ENCODE data around the gene SYNRG. TPM values are rescaled to one million over a fixed set of nuclear protein-coding genes. Genes with fewer than 3 reads are reported as not detected.

SYNRG gene
- total and polyA plus RNA-seq, 2 of the 13 experiments (the other 11 are each of a cell fraction or from before 2014, with no cell fraction given) = 7.3 to 8.7 TPM

DNA sequence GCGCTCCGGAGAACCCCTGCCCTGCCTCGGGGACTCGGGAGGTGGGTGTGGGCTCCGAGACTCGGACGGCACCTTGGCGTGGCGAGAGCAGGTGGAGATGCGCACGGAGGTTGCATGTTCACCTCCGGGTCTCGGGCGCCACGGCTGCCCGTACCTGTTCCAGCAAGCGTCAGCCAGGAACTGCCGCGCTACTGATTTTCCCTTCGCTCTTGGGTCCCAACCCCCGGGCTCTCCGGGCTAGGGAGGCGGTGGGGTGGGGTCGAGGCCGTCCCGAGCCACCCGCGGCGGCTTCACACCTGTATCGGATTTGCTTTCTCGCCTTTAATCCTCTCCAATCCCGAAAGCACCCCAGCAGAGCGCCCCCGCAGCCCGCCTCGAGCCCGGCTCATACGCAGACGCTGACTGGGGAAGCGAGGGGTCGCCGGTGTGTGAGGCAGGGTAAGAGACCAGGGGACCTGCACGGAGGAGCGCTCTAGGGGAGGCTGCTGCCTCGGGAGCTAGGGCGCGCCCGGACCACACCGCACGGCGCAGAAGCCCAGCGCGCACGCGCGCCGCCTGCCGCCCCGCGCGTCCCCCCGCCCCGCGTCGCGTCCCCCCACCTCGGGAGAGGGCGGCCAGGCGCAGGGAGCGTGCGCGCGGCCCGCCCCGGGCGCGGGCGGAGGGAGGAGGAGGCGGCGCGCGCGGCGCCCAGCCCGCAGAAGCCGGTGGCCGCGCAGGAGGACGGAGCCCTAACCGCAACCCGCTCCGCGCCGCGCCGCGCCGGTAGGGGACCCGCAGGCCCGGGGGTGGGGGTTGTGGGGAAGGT, 119.8 kb downstream of the SYNRG start, which contains the start of gene DUSP14 (continued):
- TF ChIP-seq, protein P1, sequence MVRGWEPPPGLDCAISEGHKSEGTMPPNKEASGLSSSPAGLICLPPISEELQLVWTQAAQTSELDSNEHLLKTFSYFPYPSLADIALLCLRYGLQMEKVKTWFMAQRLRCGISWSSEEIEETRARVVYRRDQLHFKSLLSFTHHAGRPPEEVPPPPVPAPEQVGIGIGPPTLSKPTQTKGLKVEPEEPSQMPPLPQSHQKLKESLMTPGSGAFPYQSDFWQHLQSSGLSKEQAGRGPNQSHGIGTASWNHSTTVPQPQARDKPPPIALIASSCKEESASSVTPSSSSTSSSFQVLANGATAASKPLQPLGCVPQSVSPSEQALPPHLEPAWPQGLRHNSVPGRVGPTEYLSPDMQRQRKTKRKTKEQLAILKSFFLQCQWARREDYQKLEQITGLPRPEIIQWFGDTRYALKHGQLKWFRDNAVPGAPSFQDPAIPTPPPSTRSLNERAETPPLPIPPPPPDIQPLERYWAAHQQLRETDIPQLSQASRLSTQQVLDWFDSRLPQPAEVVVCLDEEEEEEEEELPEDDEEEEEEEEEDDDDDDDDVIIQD (CRISPR knock-in tag; IDR thresholded peaks at IDR 0.05; ENCODE audit: low read depth) = no peak
- no peak for TF ChIP-seq WIZ (CRISPR knock-in tag; IDR thresholded peaks at IDR 0.05)
- TF ChIP-seq, protein P2, sequence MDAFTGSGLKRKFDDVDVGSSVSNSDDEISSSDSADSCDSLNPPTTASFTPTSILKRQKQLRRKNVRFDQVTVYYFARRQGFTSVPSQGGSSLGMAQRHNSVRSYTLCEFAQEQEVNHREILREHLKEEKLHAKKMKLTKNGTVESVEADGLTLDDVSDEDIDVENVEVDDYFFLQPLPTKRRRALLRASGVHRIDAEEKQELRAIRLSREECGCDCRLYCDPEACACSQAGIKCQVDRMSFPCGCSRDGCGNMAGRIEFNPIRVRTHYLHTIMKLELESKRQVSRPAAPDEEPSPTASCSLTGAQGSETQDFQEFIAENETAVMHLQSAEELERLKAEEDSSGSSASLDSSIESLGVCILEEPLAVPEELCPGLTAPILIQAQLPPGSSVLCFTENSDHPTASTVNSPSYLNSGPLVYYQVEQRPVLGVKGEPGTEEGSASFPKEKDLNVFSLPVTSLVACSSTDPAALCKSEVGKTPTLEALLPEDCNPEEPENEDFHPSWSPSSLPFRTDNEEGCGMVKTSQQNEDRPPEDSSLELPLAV (CRISPR knock-in tag; conservative IDR thresholded peaks at IDR 0.05; ENCODE audit: low read depth) = no peak
- TF ChIP-seq ZNF615 (CRISPR knock-in tag; IDR thresholded peaks at IDR 0.05; ENCODE audit: borderline replicate concordance) = no peak
- TF ChIP-seq, protein P3, sequence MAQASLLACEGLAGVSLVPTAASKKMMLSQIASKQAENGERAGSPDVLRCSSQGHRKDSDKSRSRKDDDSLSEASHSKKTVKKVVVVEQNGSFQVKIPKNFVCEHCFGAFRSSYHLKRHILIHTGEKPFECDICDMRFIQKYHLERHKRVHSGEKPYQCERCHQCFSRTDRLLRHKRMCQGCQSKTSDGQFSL (CRISPR knock-in tag; IDR thresholded peaks at IDR 0.05) = no peak
- no peak for TF ChIP-seq ZNF331 (CRISPR knock-in tag; IDR thresholded peaks at IDR 0.05)
- TF ChIP-seq, protein P4, sequence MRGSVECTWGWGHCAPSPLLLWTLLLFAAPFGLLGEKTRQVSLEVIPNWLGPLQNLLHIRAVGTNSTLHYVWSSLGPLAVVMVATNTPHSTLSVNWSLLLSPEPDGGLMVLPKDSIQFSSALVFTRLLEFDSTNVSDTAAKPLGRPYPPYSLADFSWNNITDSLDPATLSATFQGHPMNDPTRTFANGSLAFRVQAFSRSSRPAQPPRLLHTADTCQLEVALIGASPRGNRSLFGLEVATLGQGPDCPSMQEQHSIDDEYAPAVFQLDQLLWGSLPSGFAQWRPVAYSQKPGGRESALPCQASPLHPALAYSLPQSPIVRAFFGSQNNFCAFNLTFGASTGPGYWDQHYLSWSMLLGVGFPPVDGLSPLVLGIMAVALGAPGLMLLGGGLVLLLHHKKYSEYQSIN (CRISPR knock-in tag; IDR thresholded peaks at IDR 0.05; ENCODE audit: borderline replicate concordance) = no peak
- no peak for TF ChIP-seq STAT5B (CRISPR knock-in tag; IDR thresholded peaks at IDR 0.05)
- 0 out of 2 replicates have a peak, but pooled peaks have one; percentile 26 for TF ChIP-seq KMT2B (CRISPR knock-in tag; IDR thresholded peaks at IDR 0.05)
- TF ChIP-seq RAD21 (CRISPR knock-in tag; IDR thresholded peaks at IDR 0.05) = no peak
- peak; percentile 80 for TF ChIP-seq ZSCAN31 (CRISPR knock-in tag; IDR thresholded peaks at IDR 0.05; ENCODE audit: low read depth)
- TF ChIP-seq, protein P5, sequence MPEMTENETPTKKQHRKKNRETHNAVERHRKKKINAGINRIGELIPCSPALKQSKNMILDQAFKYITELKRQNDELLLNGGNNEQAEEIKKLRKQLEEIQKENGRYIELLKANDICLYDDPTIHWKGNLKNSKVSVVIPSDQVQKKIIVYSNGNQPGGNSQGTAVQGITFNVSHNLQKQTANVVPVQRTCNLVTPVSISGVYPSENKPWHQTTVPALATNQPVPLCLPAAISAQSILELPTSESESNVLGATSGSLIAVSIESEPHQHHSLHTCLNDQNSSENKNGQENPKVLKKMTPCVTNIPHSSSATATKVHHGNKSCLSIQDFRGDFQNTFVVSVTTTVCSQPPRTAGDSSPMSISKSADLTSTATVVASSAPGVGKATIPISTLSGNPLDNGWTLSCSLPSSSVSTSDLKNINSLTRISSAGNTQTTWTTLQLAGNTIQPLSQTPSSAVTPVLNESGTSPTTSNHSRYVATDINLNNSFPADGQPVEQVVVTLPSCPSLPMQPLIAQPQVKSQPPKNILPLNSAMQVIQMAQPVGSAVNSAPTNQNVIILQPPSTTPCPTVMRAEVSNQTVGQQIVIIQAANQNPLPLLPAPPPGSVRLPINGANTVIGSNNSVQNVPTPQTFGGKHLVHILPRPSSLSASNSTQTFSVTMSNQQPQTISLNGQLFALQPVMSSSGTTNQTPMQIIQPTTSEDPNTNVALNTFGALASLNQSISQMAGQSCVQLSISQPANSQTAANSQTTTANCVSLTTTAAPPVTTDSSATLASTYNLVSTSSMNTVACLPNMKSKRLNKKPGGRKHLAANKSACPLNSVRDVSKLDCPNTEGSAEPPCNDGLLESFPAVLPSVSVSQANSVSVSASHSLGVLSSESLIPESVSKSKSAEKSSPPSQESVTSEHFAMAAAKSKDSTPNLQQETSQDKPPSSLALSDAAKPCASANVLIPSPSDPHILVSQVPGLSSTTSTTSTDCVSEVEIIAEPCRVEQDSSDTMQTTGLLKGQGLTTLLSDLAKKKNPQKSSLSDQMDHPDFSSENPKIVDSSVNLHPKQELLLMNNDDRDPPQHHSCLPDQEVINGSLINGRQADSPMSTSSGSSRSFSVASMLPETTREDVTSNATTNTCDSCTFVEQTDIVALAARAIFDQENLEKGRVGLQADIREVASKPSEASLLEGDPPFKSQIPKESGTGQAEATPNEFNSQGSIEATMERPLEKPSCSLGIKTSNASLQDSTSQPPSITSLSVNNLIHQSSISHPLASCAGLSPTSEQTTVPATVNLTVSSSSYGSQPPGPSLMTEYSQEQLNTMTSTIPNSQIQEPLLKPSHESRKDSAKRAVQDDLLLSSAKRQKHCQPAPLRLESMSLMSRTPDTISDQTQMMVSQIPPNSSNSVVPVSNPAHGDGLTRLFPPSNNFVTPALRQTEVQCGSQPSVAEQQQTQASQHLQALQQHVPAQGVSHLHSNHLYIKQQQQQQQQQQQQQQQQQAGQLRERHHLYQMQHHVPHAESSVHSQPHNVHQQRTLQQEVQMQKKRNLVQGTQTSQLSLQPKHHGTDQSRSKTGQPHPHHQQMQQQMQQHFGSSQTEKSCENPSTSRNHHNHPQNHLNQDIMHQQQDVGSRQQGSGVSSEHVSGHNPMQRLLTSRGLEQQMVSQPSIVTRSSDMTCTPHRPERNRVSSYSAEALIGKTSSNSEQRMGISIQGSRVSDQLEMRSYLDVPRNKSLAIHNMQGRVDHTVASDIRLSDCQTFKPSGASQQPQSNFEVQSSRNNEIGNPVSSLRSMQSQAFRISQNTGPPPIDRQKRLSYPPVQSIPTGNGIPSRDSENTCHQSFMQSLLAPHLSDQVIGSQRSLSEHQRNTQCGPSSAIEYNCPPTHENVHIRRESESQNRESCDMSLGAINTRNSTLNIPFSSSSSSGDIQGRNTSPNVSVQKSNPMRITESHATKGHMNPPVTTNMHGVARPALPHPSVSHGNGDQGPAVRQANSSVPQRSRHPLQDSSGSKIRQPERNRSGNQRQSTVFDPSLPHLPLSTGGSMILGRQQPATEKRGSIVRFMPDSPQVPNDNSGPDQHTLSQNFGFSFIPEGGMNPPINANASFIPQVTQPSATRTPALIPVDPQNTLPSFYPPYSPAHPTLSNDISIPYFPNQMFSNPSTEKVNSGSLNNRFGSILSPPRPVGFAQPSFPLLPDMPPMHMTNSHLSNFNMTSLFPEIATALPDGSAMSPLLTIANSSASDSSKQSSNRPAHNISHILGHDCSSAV (CRISPR knock-in tag; IDR thresholded peaks at IDR 0.05; ENCODE audit: borderline replicate concordance) = no peak
- no peak for TF ChIP-seq SOX6 (IDR thresholded peaks at IDR 0.05)
- TF ChIP-seq SOX6 (CRISPR knock-in tag; IDR thresholded peaks at IDR 0.05) = no peak
- TF ChIP-seq SNAPC2 (CRISPR knock-in tag; IDR thresholded peaks at IDR 0.05) = peak; percentile 55; the same call in 1 of the 2 replicates

Data from HepG2 (cell line).